ENCODE data around the gene CER1.

- TF ChIP-seq, protein P1, sequence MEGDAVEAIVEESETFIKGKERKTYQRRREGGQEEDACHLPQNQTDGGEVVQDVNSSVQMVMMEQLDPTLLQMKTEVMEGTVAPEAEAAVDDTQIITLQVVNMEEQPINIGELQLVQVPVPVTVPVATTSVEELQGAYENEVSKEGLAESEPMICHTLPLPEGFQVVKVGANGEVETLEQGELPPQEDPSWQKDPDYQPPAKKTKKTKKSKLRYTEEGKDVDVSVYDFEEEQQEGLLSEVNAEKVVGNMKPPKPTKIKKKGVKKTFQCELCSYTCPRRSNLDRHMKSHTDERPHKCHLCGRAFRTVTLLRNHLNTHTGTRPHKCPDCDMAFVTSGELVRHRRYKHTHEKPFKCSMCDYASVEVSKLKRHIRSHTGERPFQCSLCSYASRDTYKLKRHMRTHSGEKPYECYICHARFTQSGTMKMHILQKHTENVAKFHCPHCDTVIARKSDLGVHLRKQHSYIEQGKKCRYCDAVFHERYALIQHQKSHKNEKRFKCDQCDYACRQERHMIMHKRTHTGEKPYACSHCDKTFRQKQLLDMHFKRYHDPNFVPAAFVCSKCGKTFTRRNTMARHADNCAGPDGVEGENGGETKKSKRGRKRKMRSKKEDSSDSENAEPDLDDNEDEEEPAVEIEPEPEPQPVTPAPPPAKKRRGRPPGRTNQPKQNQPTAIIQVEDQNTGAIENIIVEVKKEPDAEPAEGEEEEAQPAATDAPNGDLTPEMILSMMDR (conservative IDR thresholded peaks at IDR 0.05; ENCODE audit: low read depth, low read length) = no peak
- no peak for TF ChIP-seq EZH2phosphoT487 (IDR thresholded peaks at IDR 0.05; ENCODE audit: borderline replicate concordance, low read length)
These were observed 39.1 kb upstream of the CER1 start for GRCh38 chr9:14761584-14761983.
